Upper lobe of right lung (tissue), 1 donor: ENCODE measurements around the gene XPR1. TPM values are rescaled to one million over a fixed set of nuclear protein-coding genes. Genes with fewer than 3 reads are reported as not detected.
A peak's percentile ranks its signal among the peaks of the same experiment; 100 is the strongest.

ENCODE experiments used
- ATAC-seq: fragments of 200-7000 bp; cut with Tn5 transposase; one replicate; pipeline ENCODE4 v1.9.1; 2020; ENCODE audit warnings: mild to moderate bottlenecking, moderate library complexity
- DNase-seq: peaks from one replicate; pipeline ENCODE4 v3.0.0-alpha.2; 2020
- H3K27ac ChIP-seq: fragments of 200-600 bp; one replicate; pipeline ENCODE4 v1.8.0; 2022
- H3K27me3 ChIP-seq: fragments of 200-600 bp; one replicate; pipeline ENCODE4 v1.8.0; 2022; ENCODE audit warnings: mild to moderate bottlenecking
- H3K36me3 ChIP-seq: fragments of 200-600 bp; one replicate; pipeline ENCODE4 v1.8.0; 2022
- H3K4me1 ChIP-seq: fragments of 200-600 bp; one replicate; pipeline ENCODE4 v1.8.0; 2022
- H3K4me3 ChIP-seq: fragments of 200-600 bp; one replicate; pipeline ENCODE4 v1.8.0; 2022; ENCODE audit warnings: mild to moderate bottlenecking
- H3K9me3 ChIP-seq: fragments of 200-600 bp; one replicate; pipeline ENCODE4 v1.8.0; 2022
- CTCF ChIP-seq: fragments of 200-600 bp; IDR thresholded peaks from one replicate; pipeline ENCODE4 v1.8.0; 2022; ENCODE audit warnings: antibody characterized with exemption
- intact Hi-C: fragments of 100-400 bp; cut with DNase I; formaldehyde crosslinking; loops from one replicate; pipeline ENCODE4 v1.11.0; 2022
- total RNA-seq: library from RNA; stranded (reverse); fragmentation: NEBNext Ultra II Directional; extraction: Animal tissue kit (Norgen Biotek cat#: 25700); gene quantifications from one replicate; pipeline ENCODE4 v1.2.1, GENCODE V29; 2021
- donor health status: DM: no; HTN: yes; CAD: no; lungs with severe emphysema.

XPR1 gene
- total RNA-seq, 1 donor from 2014 or later = 23.5 TPM

GRCh38 chr1:180791806-180792205 is 160.0 kb downstream of the XPR1 start:
- no peaks in the 10 kb centered on the region for H3K27me3 ChIP-seq
- intact Hi-C loops = no loop called here
- ATAC-seq = no peak

GRCh38 chr1:180793451-180793850 is 161.6 kb downstream of the XPR1 start:
- ATAC-seq (peak; percentile 48), DNase-seq (no peak)

More at GRCh38 chr1:180791806-180792205, 160.0 kb downstream of the XPR1 start:
- no peak for TF ChIP-seq CTCF
- Histone ChIP-seq H3K9me3 (no peaks in the 10 kb centered on the region), H3K27ac (no peak overlapping the region), H3K4me1 (peaks cover 7% of the 10 kb centered on the region), H3K4me3 (no peak overlapping the region), H3K36me3 (no peaks in the 10 kb centered on the region)
- DNase-seq = no peak

GRCh38 chr1:180796897-180797640 is 165.2 kb downstream of the XPR1 start:
- intact Hi-C loops = no loop called here
- ATAC-seq = no peak
- TF ChIP-seq CTCF = no peak

More at GRCh38 chr1:180793451-180793850, 161.6 kb downstream of the XPR1 start:
- Histone ChIP-seq H3K4me3 (no peak overlapping the region), H3K4me1 (peaks cover 7% of the 10 kb centered on the region), H3K9me3 (no peaks in the 10 kb centered on the region), H3K27ac (no peak overlapping the region), H3K27me3 (no peaks in the 10 kb centered on the region), H3K36me3 (no peaks in the 10 kb centered on the region)
- TF ChIP-seq CTCF = no peak
- intact Hi-C loops = no loop called here

GRCh38 chr1:180800945-180801344 is 169.1 kb downstream of the XPR1 start:
- no peaks in the 10 kb centered on the region for H3K9me3 ChIP-seq
- DNase-seq (no peak), ATAC-seq (no peak)
- H3K4me3 ChIP-seq = no peak overlapping the region
- no peak overlapping the region for H3K27ac ChIP-seq
- intact Hi-C loops = no loop called here
- no peaks in the 10 kb centered on the region for H3K4me1 ChIP-seq
- H3K36me3 ChIP-seq = no peaks in the 10 kb centered on the region
- H3K27me3 ChIP-seq = no peaks in the 10 kb centered on the region
- TF ChIP-seq CTCF = no peak

More at GRCh38 chr1:180796897-180797640, 165.2 kb downstream of the XPR1 start:
- Histone ChIP-seq H3K36me3 (no peaks in the 10 kb centered on the region), H3K4me3 (no peak overlapping the region), H3K27me3 (no peaks in the 10 kb centered on the region), H3K9me3 (no peaks in the 10 kb centered on the region), H3K4me1 (peaks cover 7% of the 10 kb centered on the region), H3K27ac (no peak overlapping the region)
- no peak for DNase-seq

GRCh38 chr1:180802813-180803212 is 171.0 kb downstream of the XPR1 start:
- TF ChIP-seq CTCF = no peak
- intact Hi-C loops = no loop called here
- Histone ChIP-seq H3K9me3 (no peaks in the 10 kb centered on the region), H3K4me3 (no peak overlapping the region), H3K4me1 (no peaks in the 10 kb centered on the region), H3K27me3 (no peaks in the 10 kb centered on the region), H3K36me3 (no peaks in the 10 kb centered on the region), H3K27ac (no peak overlapping the region)
- ATAC-seq = no peak
- no peak for DNase-seq
